IMR-90 (cell line): Measurements from ENCODE around the gene JMJD7. TPM values are rescaled to one million over a fixed set of nuclear protein-coding genes. Genes with fewer than 3 reads are reported as not detected.

Experiments used
- ATAC-seq: fragments of 200-7000 bp; cut with Tn5 transposase; 2 replicates; pipeline ENCODE4 v1.9.1; 2020; ENCODE audit warnings: low read depth, mild to moderate bottlenecking, moderate library complexity
- BruUV-seq: library from RNA; stranded (reverse); fragments of 400-500 nt; replicated peaks from 2 replicates; lab custom pipeline; 2021; lab: Mats Ljungman, UMichigan
- CTCF ChIA-PET: fragments of 300-600 bp; formaldehyde crosslinking; extraction: SDS; loops from one replicate; lab custom pipeline; 2021; ENCODE audit warnings: antibody characterized with exemption; lab: Yijun Ruan, JAX
- POLR2A ChIA-PET: fragments of 300-600 bp; sonication (Branson Sonifier 250); formaldehyde crosslinking; loops from one replicate; lab custom pipeline; 2022; ENCODE audit warnings: antibody characterized with exemption; ENCODE audit not compliant: unreplicated experiment; lab: Charles Lee
- DNase-seq: peaks from one replicate; pipeline ENCODE4 v3.0.0; 2013
- H2AFZ ChIP-seq: replicated peaks from 2 replicates; pipeline ENCODE3; 2013; ENCODE audit warnings: low read length, mild to moderate bottlenecking; ENCODE audit not compliant: poor library complexity
- H2AK5ac ChIP-seq: 2 replicates; pipeline ENCODE4 v1.6.1; 2013; ENCODE audit warnings: low read depth, low read length, inconsistent platforms
- H2AK9ac ChIP-seq: replicated peaks from 2 replicates; pipeline ENCODE3; 2013; ENCODE audit warnings: mild to moderate bottlenecking, low read depth, low read length, moderate library complexity; ENCODE audit not compliant: poor library complexity
- H2BK120ac ChIP-seq: 2 replicates; pipeline ENCODE4 v1.6.1; 2013; ENCODE audit warnings: low read depth, low read length, inconsistent platforms
- H2BK15ac ChIP-seq: 3 replicates; pipeline ENCODE4 v1.6.1; 2013; ENCODE audit warnings: low read depth, low read length, inconsistent platforms
- H2BK20ac ChIP-seq: 2 replicates; pipeline ENCODE4 v1.6.1; 2013; ENCODE audit warnings: low read depth, mild to moderate bottlenecking, inconsistent platforms, low read length, moderate library complexity
- H2BK5ac ChIP-seq: 2 replicates; pipeline ENCODE4 v1.6.1; 2013; ENCODE audit warnings: mild to moderate bottlenecking, low read depth, low read length, inconsistent platforms; ENCODE audit not compliant: poor library complexity, severe bottlenecking
- H3K14ac ChIP-seq: replicated peaks from 2 replicates; pipeline ENCODE4 v1.6.1; 2013; ENCODE audit warnings: low read depth, low read length, inconsistent platforms
- H3K18ac ChIP-seq: 2 replicates; pipeline ENCODE4 v1.6.1; 2013; ENCODE audit warnings: low read depth, low read length, control low read depth
- H3K23ac ChIP-seq: 2 replicates; pipeline ENCODE4 v1.6.1; 2013; ENCODE audit warnings: low read depth, low read length, inconsistent platforms
- H3K27ac ChIP-seq: 2 replicates; pipeline ENCODE4 v1.5.1; 2013; ENCODE audit warnings: mild to moderate bottlenecking, control low read depth, low read length; ENCODE audit not compliant: insufficient read depth
- H3K27me3 ChIP-seq: 2 replicates; pipeline ENCODE4 v1.6.1; 2013; ENCODE audit warnings: low read length; ENCODE audit not compliant: control insufficient read depth, insufficient read depth
- H3K36me3 ChIP-seq: 2 replicates; pipeline ENCODE4 v1.6.1; 2013; ENCODE audit warnings: low read length, mixed read lengths; ENCODE audit not compliant: control insufficient read depth, insufficient read depth
- H3K4ac ChIP-seq: 2 replicates; pipeline ENCODE4 v1.6.1; 2013; ENCODE audit warnings: low read depth, low read length, inconsistent platforms
- H3K4me1 ChIP-seq: 2 replicates; pipeline ENCODE4 v1.6.1; 2013; ENCODE audit warnings: low read length, mixed read lengths; ENCODE audit not compliant: control insufficient read depth, insufficient read depth
- H3K4me2 ChIP-seq: 2 replicates; pipeline ENCODE4 v1.6.1; 2013; ENCODE audit warnings: low read depth, mild to moderate bottlenecking, control low read depth, low read length, moderate library complexity
- H3K4me3 ChIP-seq: 2 replicates; pipeline ENCODE4 v1.5.1; 2013; ENCODE audit warnings: low read depth, mild to moderate bottlenecking, control low read depth, low read length, moderate library complexity; ENCODE audit not compliant: insufficient read depth
- H3K56ac ChIP-seq: 2 replicates; pipeline ENCODE4 v1.6.1; 2013; ENCODE audit warnings: low read length, inconsistent platforms; ENCODE audit not compliant: insufficient read depth; ENCODE audit errors: extremely low read depth
- H3K79me1 ChIP-seq, 2 experiments: 2 replicates each; pipeline ENCODE4 v1.6.1; 2013; ENCODE audit warnings: low read length in 2 of 2, inconsistent platforms in 1 of 2, low read depth in 1 of 2
- H3K9ac ChIP-seq: 2 replicates; pipeline ENCODE4 v1.6.1; 2013; ENCODE audit warnings: low read depth, low read length, control low read depth
- H3K9me1 ChIP-seq: 2 replicates; pipeline ENCODE4 v1.6.1; 2013; ENCODE audit warnings: low read length, inconsistent platforms; ENCODE audit not compliant: insufficient read depth
- H3K9me3 ChIP-seq: 2 replicates; pipeline ENCODE4 v1.6.1; 2013; ENCODE audit warnings: low read length; ENCODE audit not compliant: control insufficient read depth, insufficient read depth
- H4K20me1 ChIP-seq: 2 replicates; pipeline ENCODE4 v1.6.1; 2013; ENCODE audit warnings: low read length, inconsistent platforms; ENCODE audit not compliant: insufficient read depth
- H4K5ac ChIP-seq: 2 replicates; pipeline ENCODE4 v1.6.1; 2013; ENCODE audit warnings: mild to moderate bottlenecking, low read depth, low read length, control low read depth
- H4K8ac ChIP-seq, 2 experiments: 2 replicates each; pipeline ENCODE4 v1.6.1; 2013; ENCODE audit warnings: low read depth in 2 of 2, low read length in 2 of 2, control low read depth in 1 of 2, inconsistent platforms in 1 of 2
- H4K91ac ChIP-seq: 2 replicates; pipeline ENCODE4 v1.6.1; 2013; ENCODE audit warnings: low read depth, low read length, inconsistent platforms; ENCODE audit not compliant: insufficient read depth
- SMC3 ChIP-seq: fragments of 150-350 bp; IDR thresholded peaks from 2 replicates; pipeline ENCODE4 v1.6.1; 2016; ENCODE audit warnings: low read depth, mild to moderate bottlenecking, antibody characterized with exemption, low read length, moderate library complexity
- WGBS, 2 experiments: methylation state at CpG; one replicate each; pipeline versions ENCODE4 v1.1.5 to v1.1.7; 2013; ENCODE audit warnings: missing lambda C conversion rate in 2 of 2; ENCODE audit not compliant: insufficient read length in 1 of 2; ENCODE audit errors: extremely low coverage in 2 of 2; 5-methylcytosine and 5-hydroxymethylcytosine counted together
- dilution Hi-C: fragments of 300-500 bp; cut with HindIII; formaldehyde crosslinking; loops from one replicate; pipeline ENCODE4 v1.14.3; 2018; ENCODE audit warnings: low sequenced_read_pairs; ENCODE audit not compliant: unreplicated experiment
- in situ Hi-C: fragments of 300-500 bp; cut with MboI; formaldehyde crosslinking; loops from 3 replicates; pipeline ENCODE4 v1.14.3; 2019; ENCODE audit warnings: low sequenced_read_pairs, inconsistent platforms, mixed read lengths
- intact Hi-C: fragments of 100-400 bp; cut with micrococcal nuclease; formaldehyde crosslinking; loops from 2 replicates; pipeline ENCODE4 v1.10.0; 2022
- polyA plus RNA-seq, 3 experiments: library from polyadenylated mRNA; depleted of rRNA; stranded (reverse); fragments of >200 nt; gene quantifications; 2 replicates each; pipeline ENCODE4 v1.2.3, GENCODE V29; 2012; ENCODE audit warnings: low replicate concordance in 1 of 3
- total RNA-seq: library from RNA; depleted of rRNA; stranded (reverse); fragments of >200 nt; gene quantifications from 2 replicates; pipeline ENCODE4 v1.2.3, GENCODE V29; 2012

The JMJD7 gene
- total and polyA plus RNA-seq, 2 of the 4 experiments (the other 2 are of a cell fraction) = 5.0 to 6.3 TPM

DNA sequence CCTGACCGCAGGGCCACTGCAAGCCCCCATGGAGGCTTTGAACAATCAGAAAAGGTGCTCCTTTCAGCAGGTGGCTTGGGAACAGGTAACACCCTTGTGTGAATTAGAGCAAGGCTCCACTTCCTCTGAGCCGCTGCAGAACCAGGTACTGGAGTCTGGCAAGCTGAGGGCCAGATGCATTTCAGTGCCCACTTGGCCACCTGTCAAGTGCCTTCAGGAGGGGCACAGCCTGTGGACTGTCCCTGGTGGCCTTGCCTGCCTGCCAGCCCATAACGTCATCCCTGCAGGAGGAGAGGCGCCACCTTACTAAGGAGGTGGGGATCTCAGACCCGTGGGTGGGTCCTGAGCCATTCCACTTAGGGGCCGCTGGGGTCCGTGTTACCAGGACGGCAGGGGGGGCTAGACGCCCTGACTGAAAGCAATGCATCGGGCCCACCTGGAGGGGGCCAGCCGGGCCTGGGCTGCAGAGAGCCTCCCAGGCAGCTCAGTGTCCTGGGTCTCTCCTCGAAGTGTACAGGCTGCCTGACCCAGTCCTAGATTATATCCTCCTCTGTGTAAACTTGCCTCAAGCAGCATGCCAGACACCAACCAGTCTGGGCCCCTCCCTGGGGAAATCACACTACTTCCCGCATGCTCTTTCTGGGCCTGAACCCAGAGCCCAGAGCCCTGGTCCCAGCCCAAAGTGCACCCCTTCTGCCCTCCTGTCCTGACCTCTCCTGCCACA lies 49.9 kb downstream of the JMJD7 start:
- BruUV-seq = no TSS peak
- H4K5ac ChIP-seq = no peak overlapping the region
- no peak overlapping the region for H2BK120ac ChIP-seq
- no peak overlapping the region for H4K91ac ChIP-seq
- no peak overlapping the region for H3K4ac ChIP-seq
- H3K4me1 ChIP-seq = 0 out of 2 replicates have a peak, but pooled peaks cover 2% of the 10 kb centered on the region
- no peak overlapping the region for H2BK5ac ChIP-seq
- no peaks in the 10 kb centered on the region for H3K36me3 ChIP-seq
- no peak overlapping the region for H3K18ac ChIP-seq
- no peak for TF ChIP-seq SMC3
- 78% methylated on average over 7 of the region's 13 CpGs; no CpG with 5 or more reads in 1 of the 2 experiments for WGBS, 2 experiments
- DNase-seq (no peak), ATAC-seq (no peak)
- ChIA-PET CTCF (no interaction called here), POLR2A (no interaction called here)
- H3K79me1 ChIP-seq = no peaks in the 10 kb centered on the region
- no peak overlapping the region for H3K4me2 ChIP-seq
- H4K8ac ChIP-seq = no peak overlapping the region
- H3K9ac ChIP-seq = no peak overlapping the region
- intact Hi-C loops (no loop called here), in situ Hi-C loops (no loop called here), dilution Hi-C loops (no loop called here)
- no peak overlapping the region for H3K27ac ChIP-seq
- H4K20me1 ChIP-seq = peaks cover 9% of the 10 kb centered on the region; the same call in 1 of the 2 replicates
- H2AK5ac ChIP-seq = no peak overlapping the region
- H3K27me3 ChIP-seq = peaks cover 46% of the 10 kb centered on the region
- H3K23ac ChIP-seq = no peak overlapping the region
- no peak overlapping the region for H3K56ac ChIP-seq
- H2BK20ac ChIP-seq = no peak overlapping the region
- H2AK9ac ChIP-seq = no peak overlapping the region
- no peaks in the 10 kb centered on the region for H3K9me3 ChIP-seq
- H3K14ac ChIP-seq = no peak overlapping the region
- H3K9me1 ChIP-seq = no peaks in the 10 kb centered on the region
- H2BK15ac ChIP-seq = no peak overlapping the region
- no peak overlapping the region for H3K4me3 ChIP-seq
- H2AFZ ChIP-seq = no peak overlapping the region
